Measurements from ENCODE around the gene TMEM138.

DNA sequence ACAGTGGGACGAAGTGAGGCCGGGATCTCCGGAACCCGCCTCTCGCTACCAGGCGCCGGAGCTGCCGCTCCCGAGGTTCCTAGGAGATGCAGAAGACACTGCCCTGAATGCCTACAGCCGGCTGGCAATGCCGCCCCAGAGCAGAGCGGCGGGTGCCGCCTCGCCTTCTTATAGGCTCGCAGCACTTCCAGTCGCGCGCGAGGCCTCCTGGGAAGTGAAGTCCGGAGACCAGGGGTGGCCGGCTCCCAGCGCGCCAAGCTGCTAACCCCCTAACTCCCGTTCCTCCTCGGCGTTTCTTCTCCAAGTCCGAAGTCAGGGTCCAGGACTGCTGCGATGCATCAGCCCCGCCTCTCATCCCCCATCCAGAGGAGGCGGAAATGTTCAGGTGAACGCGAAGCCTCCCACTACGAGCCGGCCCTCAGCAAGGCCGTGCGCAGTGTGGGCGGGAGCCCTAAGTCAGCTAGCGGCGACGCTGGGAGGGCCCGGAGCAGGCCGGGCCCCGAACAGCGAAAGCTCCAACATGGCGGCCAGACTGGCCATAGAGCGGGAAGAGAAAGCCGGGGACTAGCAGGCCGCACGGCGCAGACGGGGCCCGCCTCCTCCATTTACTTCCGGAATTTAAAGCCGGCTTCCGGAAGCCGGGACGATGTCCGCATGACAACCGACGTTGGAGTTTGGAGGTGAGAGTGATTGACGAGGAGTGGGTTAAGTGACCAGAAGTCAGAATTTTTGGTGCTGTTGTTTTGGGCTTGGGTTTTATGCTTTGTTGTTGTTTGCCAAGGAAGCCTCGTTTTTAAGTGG, at the start of gene TMEM138, which contains the start of gene CYB561A3:
- TF ChIP-seq POLR2AphosphoS5 (IDR thresholded peaks at IDR 0.05; ENCODE audit: low read depth) (peak; percentile 80; the same call in 1 of the 2 replicates), CTCF (IDR thresholded peaks at IDR 0.05; ENCODE audit: insufficient read depth, low read length) (no peak), REST (IDR thresholded peaks at IDR 0.05; ENCODE audit: insufficient replicate concordance, low read depth) (peak; percentile 25), GABPA (IDR thresholded peaks at IDR 0.05; ENCODE audit: low read depth) (peak; percentile 89)
